CD14-positive monocyte (primary cell): ENCODE measurements around the gene OSBPL9. TPM values are rescaled to one million over a fixed set of nuclear protein-coding genes. Genes with fewer than 3 reads are reported as not detected.

Experiments used
- DNase-seq, 3 donors: peaks; one replicate each; pipeline ENCODE4 v3.0.0-alpha.2; 2011 to 2022
- H2AFZ ChIP-seq: 2 replicates; pipeline ENCODE4 v1.6.0; 2012; ENCODE audit warnings: mild to moderate bottlenecking, low read depth, low read length, inconsistent platforms; ENCODE audit not compliant: insufficient read depth, poor library complexity, severe bottlenecking
- H3K27ac ChIP-seq, 2 donors: 1 replicate in 1 of 2; 2 replicates in 1 of 2; pipeline ENCODE4 v1.5.1; 2012 to 2013; ENCODE audit warnings: low read length in 2 of 2, control low read depth in 1 of 2, inconsistent platforms in 1 of 2, low read depth in 1 of 2, mild to moderate bottlenecking in 1 of 2
- H3K27me3 ChIP-seq, 2 donors: one replicate each; pipeline versions ENCODE4 v1.6.0 to v1.6.1; 2011 to 2013; ENCODE audit warnings: low read length in 2 of 2; ENCODE audit not compliant: control insufficient read depth in 2 of 2, insufficient read depth in 2 of 2
- H3K36me3 ChIP-seq, 2 donors: replicated peaks in 1 of 2; 1 replicate in 1 of 2; 2 replicates in 1 of 2; pipeline versions ENCODE4 v1.5.1 to v1.6.1; 2012 to 2013; ENCODE audit warnings: low read length in 2 of 2, control low read depth in 1 of 2, inconsistent platforms in 1 of 2, mild to moderate bottlenecking in 1 of 2; ENCODE audit not compliant: insufficient read depth in 2 of 2, control insufficient read depth in 1 of 2
- H3K4me1 ChIP-seq, 2 donors: 1 replicate in 1 of 2; 2 replicates in 1 of 2; pipeline versions ENCODE4 v1.5.1 to v1.6.1; 2012 to 2013; ENCODE audit warnings: low read length in 2 of 2, control low read depth in 1 of 2, inconsistent platforms in 1 of 2, mild to moderate bottlenecking in 1 of 2, moderate library complexity in 1 of 2; ENCODE audit not compliant: insufficient read depth in 2 of 2, control insufficient read depth in 1 of 2
- H3K4me2 ChIP-seq: replicated peaks from 2 replicates; pipeline ENCODE3; 2012; ENCODE audit warnings: low read length, moderate library complexity, mild to moderate bottlenecking; ENCODE audit not compliant: poor library complexity, severe bottlenecking; ENCODE audit errors: extremely low read depth
- H3K4me3 ChIP-seq, 3 experiments: fragments of 200-600 bp in 1 of 3; sonication (generic) in 1 of 3; replicated peaks in 1 of 3; 1 replicate in 2 of 3; 2 replicates in 1 of 3; pipeline ENCODE4 v1.5.1; 2011 to 2013; ENCODE audit warnings: low read length in 3 of 3, mild to moderate bottlenecking in 3 of 3, control low read depth in 2 of 3, low read depth in 2 of 3, inconsistent platforms in 1 of 3, moderate library complexity in 1 of 3
- H3K79me2 ChIP-seq: 2 replicates; pipeline ENCODE4 v1.6.0; 2012; ENCODE audit warnings: mild to moderate bottlenecking, control low read depth, inconsistent platforms, low read length, moderate library complexity; ENCODE audit not compliant: insufficient read depth
- H3K9ac ChIP-seq: 2 replicates; pipeline ENCODE4 v1.6.0; 2017; ENCODE audit warnings: low read length, mild to moderate bottlenecking; ENCODE audit not compliant: insufficient read depth, poor library complexity, severe bottlenecking
- H3K9me3 ChIP-seq, 2 donors: replicated peaks in 1 of 2; 1 replicate in 1 of 2; 2 replicates in 1 of 2; pipeline versions ENCODE4 v1.5.1 to v1.6.1; 2012 to 2013; ENCODE audit warnings: low read length in 2 of 2, control low read depth in 1 of 2; ENCODE audit not compliant: control insufficient read depth in 1 of 2, insufficient read depth in 1 of 2
- H4K20me1 ChIP-seq: 2 replicates; pipeline ENCODE4 v1.6.0; 2012; ENCODE audit warnings: mild to moderate bottlenecking, low read length, control low read depth, moderate library complexity; ENCODE audit not compliant: insufficient read depth
- H3K27ac Mint-ChIP-seq, 7 donors: one replicate each; pipeline ENCODE4 v1.8.0; 2020; ENCODE audit warnings: mild to moderate bottlenecking in 7 of 7, mixed read lengths in 7 of 7, moderate library complexity in 6 of 7, inconsistent platforms in 2 of 7
- H3K27me3 Mint-ChIP-seq, 3 donors: one replicate each; pipeline ENCODE4 v1.8.0; 2021 to 2022; ENCODE audit warnings: low read depth in 3 of 3, mild to moderate bottlenecking in 3 of 3, mixed read lengths in 3 of 3, moderate library complexity in 3 of 3, inconsistent platforms in 1 of 3
- H3K36me3 Mint-ChIP-seq, 2 donors: one replicate each; pipeline ENCODE4 v1.8.0; 2020; ENCODE audit warnings: mixed read lengths in 2 of 2, inconsistent platforms in 1 of 2, mild to moderate bottlenecking in 1 of 2
- H3K4me1 Mint-ChIP-seq: one replicate; pipeline ENCODE4 v1.8.0; 2020; ENCODE audit warnings: mild to moderate bottlenecking, mixed read lengths
- H3K4me3 Mint-ChIP-seq, 2 donors: one replicate each; pipeline ENCODE4 v1.8.0; 2020; ENCODE audit warnings: mild to moderate bottlenecking in 2 of 2, mixed read lengths in 2 of 2, moderate library complexity in 1 of 2
- H3K9me3 Mint-ChIP-seq, 7 donors: one replicate each; pipeline ENCODE4 v1.8.0; 2020 to 2022; ENCODE audit warnings: mixed read lengths in 7 of 7, mild to moderate bottlenecking in 6 of 7, moderate library complexity in 6 of 7, inconsistent platforms in 2 of 7
- CTCF ChIP-seq: fragments of 200-600 bp; IDR thresholded peaks from one replicate; pipeline ENCODE4 v1.8.0; 2022; ENCODE audit warnings: antibody characterized with exemption, mild to moderate bottlenecking
- WGBS: methylation state at CpG from one replicate; pipeline ENCODE4 v1.1.5; 2013; ENCODE audit warnings: missing lambda C conversion rate; ENCODE audit not compliant: insufficient coverage; 5-methylcytosine and 5-hydroxymethylcytosine counted together
- intact Hi-C, 2 donors: fragments of 100-400 bp; cut with micrococcal nuclease; formaldehyde crosslinking; loops; one replicate each; pipeline versions ENCODE4 v1.15.0 to v1.15.1; 2023
- polyA plus RNA-seq, 3 donors: library from polyadenylated mRNA; depleted of rRNA in 1 of 3; unstranded in 2 of 3; stranded (reverse) in 1 of 3; fragments of 300-500 nt in 2 of 3; fragments of >200 nt in 1 of 3; fragmentation: Illumina TruSeq in 2 of 3; gene quantifications; 1 replicate in 2 of 3; 2 replicates in 1 of 3; pipeline ENCODE4 v1.2.3, GENCODE V29; 2012 to 2021

OSBPL9 gene
- polyA plus RNA-seq, 3 donors = 22.2 to 41.4 (median 31.3) TPM

GRCh38 chr1:51650198-51650597, 33.3 kb downstream of the OSBPL9 start:
- DNase-seq = no peak
- Mint-ChIP-seq H3K36me3 (peaks cover 27 to 29% of the 10 kb centered on the region in 2 donors), H3K9me3 (peaks cover 0 to 4% (median 0%) of the 10 kb centered on the region in 7 donors), H3K27ac (no peak overlapping the region), H3K4me1 (peaks cover 21% of the 10 kb centered on the region), H3K4me3 (no peak overlapping the region), H3K27me3 (no peaks in the 10 kb centered on the region)
- Histone ChIP-seq H3K36me3 (peaks cover 4 to 29% of the 10 kb centered on the region in 2 donors), H3K9me3 (no peaks in the 10 kb centered on the region), H3K9ac (no peak overlapping the region), H3K27ac (no peak overlapping the region), H3K4me2 (no peak overlapping the region), H3K27me3 (no peaks in the 10 kb centered on the region), H2AFZ (no peak overlapping the region), H3K4me1 (peaks cover 11 to 13% of the 10 kb centered on the region in 2 donors), H4K20me1 (peaks cover 70% of the 10 kb centered on the region), H3K4me3 (no peak overlapping the region), H3K79me2 (peaks cover 46% of the 10 kb centered on the region)
- WGBS = no CpG with 5 or more reads among the region's 1 CpG
- no peak for TF ChIP-seq CTCF
- intact Hi-C loops = no loop called here

DNA sequence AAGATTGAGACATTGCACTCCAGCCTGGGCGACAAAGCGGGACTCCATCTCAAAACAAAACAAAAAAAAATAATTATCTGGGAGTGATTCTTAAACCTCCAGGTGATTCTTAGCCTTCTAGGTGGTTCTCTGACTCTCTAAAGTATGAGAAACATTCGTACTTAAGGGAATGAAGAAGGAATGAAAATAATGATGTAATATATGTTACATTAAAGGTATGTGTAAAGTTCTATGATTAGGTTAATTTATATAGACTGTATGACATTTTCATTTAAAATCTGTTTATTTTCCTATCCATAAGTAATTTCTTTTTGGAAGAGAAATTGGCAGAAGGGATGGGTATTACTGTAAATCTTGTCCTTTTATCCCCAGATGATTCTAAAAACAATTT, 34.7 kb downstream of the OSBPL9 start:
- Histone ChIP-seq H4K20me1 (peaks cover 72% of the 10 kb centered on the region), H3K9me3 (no peaks in the 10 kb centered on the region), H3K4me1 (peaks cover 11 to 13% of the 10 kb centered on the region in 2 donors), H3K9ac (no peak overlapping the region), H3K4me3 (no peak overlapping the region), H3K4me2 (no peak overlapping the region), H2AFZ (no peak overlapping the region), H3K27ac (no peak overlapping the region), H3K79me2 (peaks cover 35% of the 10 kb centered on the region), H3K27me3 (no peaks in the 10 kb centered on the region), H3K36me3 (peaks cover 8 to 43% of the 10 kb centered on the region in 2 donors)
- TF ChIP-seq CTCF = no peak
- Mint-ChIP-seq H3K27me3 (no peaks in the 10 kb centered on the region), H3K4me3 (no peak overlapping the region), H3K27ac (peak overlapping the region in 1 of 7 donors; percentile 27), H3K9me3 (peaks cover 0 to 1% (median 0%) of the 10 kb centered on the region in 7 donors), H3K4me1 (peaks cover 21% of the 10 kb centered on the region), H3K36me3 (peaks cover 37 to 39% of the 10 kb centered on the region in 2 donors)
- WGBS = no CpG with 5 or more reads among the region's 3 CpGs
- intact Hi-C loops = no loop called here
- no peak for DNase-seq
